Rectal smooth muscle tissue (tissue), 1 donor: ENCODE measurements around the gene IGF1R.

ENCODE experiments used
- H3K27ac ChIP-seq: one replicate; pipeline ENCODE4 v1.7.0; 2013; ENCODE audit warnings: low read depth, low read length, inconsistent platforms
- H3K27me3 ChIP-seq: one replicate; pipeline ENCODE4 v1.7.0; 2013; ENCODE audit warnings: low read length; ENCODE audit not compliant: control insufficient read depth, insufficient read depth
- H3K36me3 ChIP-seq: one replicate; pipeline ENCODE4 v1.7.0; 2013; ENCODE audit warnings: low read length; ENCODE audit not compliant: control insufficient read depth, insufficient read depth
- H3K4me1 ChIP-seq: one replicate; pipeline ENCODE4 v1.7.0; 2013; ENCODE audit warnings: low read length; ENCODE audit not compliant: control insufficient read depth, insufficient read depth
- H3K4me3 ChIP-seq: one replicate; pipeline ENCODE4 v1.7.0; 2013; ENCODE audit warnings: low read length
- H3K9ac ChIP-seq: one replicate; pipeline ENCODE4 v1.7.0; 2013; ENCODE audit warnings: low read length

Gene IGF1R

DNA sequence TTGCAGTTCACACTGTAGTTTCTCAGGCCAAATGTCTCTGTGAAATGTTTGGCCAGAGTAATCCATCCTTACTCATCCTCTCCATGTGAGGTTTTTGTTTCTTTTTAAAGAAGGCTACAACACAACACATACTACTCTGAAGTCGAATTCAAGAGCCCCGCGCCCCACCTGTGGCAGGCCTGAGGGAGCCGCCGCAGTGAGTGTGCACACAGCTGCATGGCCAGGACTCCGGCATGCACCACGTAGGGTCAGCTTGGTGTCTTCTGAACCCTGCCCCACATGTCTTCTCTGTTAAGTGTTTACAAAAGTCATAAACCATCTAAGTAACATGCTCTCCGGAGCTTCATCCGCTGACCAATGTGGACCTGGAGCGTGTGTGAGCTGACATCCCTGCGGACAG is 300.6 kb downstream of the IGF1R start:
- Histone ChIP-seq H3K4me1 (peaks cover 18% of the 10 kb centered on the region), H3K4me3 (no peak overlapping the region), H3K27me3 (no peaks in the 10 kb centered on the region), H3K9ac (no peak overlapping the region), H3K27ac (no peak overlapping the region), H3K36me3 (peaks cover 6% of the 10 kb centered on the region)

GRCh38 chr15:98949624-98950023 is 301.3 kb downstream of the IGF1R start:
- H3K36me3 ChIP-seq: peaks cover 5% of the 10 kb centered on the region
- H3K4me1 ChIP-seq: peaks cover 21% of the 10 kb centered on the region
- H3K9ac ChIP-seq: no peak overlapping the region
- H3K27ac ChIP-seq: no peak overlapping the region
- no peaks in the 10 kb centered on the region for H3K27me3 ChIP-seq
- H3K4me3 ChIP-seq: no peak overlapping the region

GRCh38 chr15:98950248-98950647 is 301.9 kb downstream of the IGF1R start:
- Histone ChIP-seq H3K4me3 (no peak overlapping the region), H3K9ac (no peak overlapping the region), H3K27me3 (no peaks in the 10 kb centered on the region), H3K4me1 (peaks cover 27% of the 10 kb centered on the region), H3K36me3 (peaks cover 3% of the 10 kb centered on the region), H3K27ac (no peak overlapping the region)

DNA sequence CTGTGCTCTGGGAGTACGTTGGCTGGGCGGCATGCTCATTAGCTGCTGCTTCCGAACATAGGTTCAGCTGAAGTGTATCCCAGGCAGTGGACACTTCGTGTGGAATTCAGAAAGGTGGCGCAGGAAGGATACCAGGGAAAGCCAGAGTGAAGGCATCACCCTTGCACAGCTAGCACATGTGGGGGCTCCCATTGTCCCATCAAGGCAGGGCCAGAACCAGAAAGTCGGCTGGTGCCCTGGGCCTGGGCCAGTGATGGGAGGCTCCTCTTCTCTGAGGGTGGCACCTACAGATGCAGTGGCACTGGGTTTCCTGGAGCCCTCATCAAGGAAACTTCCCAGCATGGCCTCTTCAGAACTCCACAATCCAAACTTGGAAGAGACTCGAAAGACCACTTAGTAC is 302.7 kb downstream of the IGF1R start:
- no peak overlapping the region for H3K9ac ChIP-seq
- H3K27ac ChIP-seq: no peak overlapping the region
- no peak overlapping the region for H3K4me3 ChIP-seq
- no peaks in the 10 kb centered on the region for H3K27me3 ChIP-seq
- peaks cover 35% of the 10 kb centered on the region for H3K4me1 ChIP-seq
- peaks cover 3% of the 10 kb centered on the region for H3K36me3 ChIP-seq

DNA sequence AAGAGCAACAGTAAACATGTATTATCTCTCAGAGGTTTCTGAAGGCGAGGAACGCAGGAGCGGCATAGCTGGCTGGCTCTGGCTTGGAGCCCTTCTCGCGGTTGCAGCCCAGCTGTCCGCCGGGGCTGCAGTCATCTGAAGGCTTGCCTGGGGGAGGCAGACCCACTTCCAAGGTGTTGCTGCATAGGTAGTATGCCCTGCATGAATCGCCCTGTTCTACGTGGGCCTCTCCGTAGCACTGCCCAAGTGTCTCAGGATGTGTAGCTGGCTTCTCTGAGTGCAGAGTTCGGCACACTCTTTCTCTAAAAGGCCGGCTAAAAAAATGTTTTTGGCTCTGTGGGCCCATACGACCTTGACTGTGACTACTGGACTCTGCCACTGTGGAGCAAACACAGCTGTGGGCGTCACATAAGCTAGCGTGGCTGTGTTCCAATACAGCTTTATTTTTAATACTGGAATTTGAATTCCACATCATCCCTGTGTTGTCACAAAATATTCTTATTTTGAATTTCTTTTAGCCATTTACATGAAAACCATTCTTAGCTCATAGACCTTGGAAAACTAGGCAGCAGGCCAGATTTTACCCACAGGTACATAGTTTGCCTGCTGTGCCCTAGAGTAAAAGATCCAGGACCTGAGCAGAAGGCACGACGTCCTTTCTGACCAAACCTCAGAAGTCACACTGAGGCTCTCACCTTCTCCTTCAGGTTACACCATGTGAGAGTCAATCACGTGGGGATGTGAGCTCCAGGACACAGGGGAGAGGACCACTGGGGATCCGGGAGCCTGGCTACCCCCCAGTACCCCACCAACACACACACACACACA is 303.4 kb downstream of the IGF1R start:
- no peak overlapping the region for H3K4me3 ChIP-seq
- peaks cover 3% of the 10 kb centered on the region for H3K36me3 ChIP-seq
- no peaks in the 10 kb centered on the region for H3K27me3 ChIP-seq
- peaks cover 35% of the 10 kb centered on the region for H3K4me1 ChIP-seq
- no peak overlapping the region for H3K9ac ChIP-seq
- H3K27ac ChIP-seq: peak overlapping the region; percentile 93

DNA sequence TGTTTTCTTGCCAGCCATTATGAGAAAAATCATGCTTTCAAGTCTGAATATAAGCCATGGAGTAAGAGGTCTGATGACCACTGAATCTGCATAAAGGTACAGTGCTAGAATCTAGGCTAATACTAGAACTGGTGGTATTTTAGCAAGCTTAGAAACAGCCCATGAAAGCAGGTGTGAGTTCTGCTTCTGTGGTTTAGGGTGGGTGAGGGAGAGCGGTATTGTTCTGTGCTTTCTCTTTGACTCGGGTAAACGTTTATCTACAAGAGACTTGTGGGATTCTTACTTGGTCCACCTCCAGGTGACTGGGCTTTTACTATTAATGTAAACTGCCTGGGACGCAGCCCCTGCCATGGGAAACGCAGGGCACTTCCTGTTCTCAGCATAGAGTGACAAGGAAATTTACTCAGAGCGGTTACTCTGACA is 304.1 kb downstream of the IGF1R start:
- no peak overlapping the region for H3K4me3 ChIP-seq
- H3K27me3 ChIP-seq: no peaks in the 10 kb centered on the region
- no peak overlapping the region for H3K9ac ChIP-seq
- peaks cover 35% of the 10 kb centered on the region for H3K4me1 ChIP-seq
- H3K36me3 ChIP-seq: peaks cover 3% of the 10 kb centered on the region
- peak overlapping the region; percentile 93 for H3K27ac ChIP-seq

GRCh38 chr15:98953000-98953787 is 304.9 kb downstream of the IGF1R start:
- Histone ChIP-seq H3K36me3 (peaks cover 10% of the 10 kb centered on the region), H3K27me3 (no peaks in the 10 kb centered on the region), H3K4me1 (peaks cover 35% of the 10 kb centered on the region), H3K9ac (no peak overlapping the region), H3K4me3 (no peak overlapping the region), H3K27ac (peak overlapping the region; percentile 93)

GRCh38 chr15:98953968-98954367 is 305.6 kb downstream of the IGF1R start:
- peak overlapping the region; percentile 93 for H3K27ac ChIP-seq
- H3K9ac ChIP-seq: no peak overlapping the region
- peaks cover 35% of the 10 kb centered on the region for H3K4me1 ChIP-seq
- no peaks in the 10 kb centered on the region for H3K27me3 ChIP-seq
- H3K36me3 ChIP-seq: peaks cover 6% of the 10 kb centered on the region
- no peak overlapping the region for H3K4me3 ChIP-seq

- peaks cover 35% of the 10 kb centered on the region for H3K4me1 ChIP-seq
- no peak overlapping the region for H3K4me3 ChIP-seq
- no peak overlapping the region for H3K9ac ChIP-seq
- H3K27me3 ChIP-seq: no peaks in the 10 kb centered on the region
- peak overlapping the region; percentile 93 for H3K27ac ChIP-seq
- H3K36me3 ChIP-seq: peaks cover 6% of the 10 kb centered on the region
Observed at GRCh38 chr15:98954411-98954810, 306.1 kb downstream of the IGF1R start.

DNA sequence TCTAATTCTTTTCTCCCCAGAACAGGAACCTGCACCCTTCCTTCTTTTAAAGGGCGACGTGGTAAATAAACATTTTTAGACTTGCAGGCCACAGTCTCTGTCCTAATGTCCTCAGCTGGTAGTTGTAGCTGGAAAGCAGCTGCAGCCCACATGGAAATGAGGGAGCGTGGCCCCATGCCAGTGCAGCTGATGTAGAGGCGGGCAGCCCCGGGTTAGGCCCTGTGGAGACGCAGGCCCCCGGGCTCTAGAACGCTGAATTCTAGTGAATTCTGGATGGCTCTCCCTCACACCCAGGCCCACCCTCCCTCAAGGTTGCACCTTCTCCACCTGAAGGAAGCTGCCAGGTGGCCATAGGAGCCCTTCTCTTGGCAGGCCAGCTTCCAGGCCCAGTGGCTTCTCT is 307.0 kb downstream of the IGF1R start:
- Histone ChIP-seq H3K27ac (peak overlapping the region; percentile 93), H3K9ac (no peak overlapping the region), H3K27me3 (no peaks in the 10 kb centered on the region), H3K4me3 (no peak overlapping the region), H3K36me3 (peaks cover 10% of the 10 kb centered on the region), H3K4me1 (peaks cover 35% of the 10 kb centered on the region)

DNA sequence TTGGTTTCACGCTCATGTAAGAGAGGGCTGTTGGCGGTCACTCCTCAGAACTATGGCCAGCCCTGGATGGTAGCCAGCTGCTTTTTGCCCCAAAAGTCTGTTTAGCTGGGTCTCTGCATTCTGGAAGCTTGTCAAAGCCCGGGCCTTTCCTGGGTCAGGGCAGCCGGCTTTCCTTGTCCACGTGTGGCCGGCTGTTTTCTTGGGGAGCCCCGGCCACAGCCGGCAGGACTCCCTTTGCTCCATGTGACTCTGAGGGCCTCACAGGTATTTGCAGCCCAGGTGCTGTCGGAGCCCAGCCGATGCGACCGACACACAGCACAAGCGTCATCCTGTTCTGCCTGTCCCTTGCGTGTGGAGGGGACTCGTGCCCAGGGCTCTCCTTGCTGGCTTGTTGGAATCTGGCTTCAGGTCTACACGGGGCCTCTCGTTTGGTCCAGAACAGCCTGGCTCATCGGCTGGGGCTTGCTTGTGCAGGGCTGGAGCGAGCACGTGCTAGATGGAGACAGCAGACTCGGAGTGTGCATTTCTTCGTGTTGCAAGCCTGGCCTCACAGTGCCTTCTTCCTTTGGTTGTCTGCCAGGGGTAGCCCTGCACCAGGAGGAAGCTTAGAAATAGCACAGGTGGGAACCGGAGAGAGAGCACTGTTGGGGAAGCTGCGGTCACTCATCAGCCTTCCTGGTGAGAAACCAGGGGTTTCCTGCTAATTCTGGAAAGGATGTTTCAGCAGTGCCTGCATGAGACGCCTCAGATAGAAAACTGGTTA is 307.8 kb downstream of the IGF1R start:
- no peaks in the 10 kb centered on the region for H3K27me3 ChIP-seq
- H3K9ac ChIP-seq: no peak overlapping the region
- H3K27ac ChIP-seq: peak overlapping the region; percentile 93
- peaks cover 35% of the 10 kb centered on the region for H3K4me1 ChIP-seq
- H3K36me3 ChIP-seq: peaks cover 13% of the 10 kb centered on the region
- H3K4me3 ChIP-seq: no peak overlapping the region
